Measurements from ENCODE around the gene TSPAN3. TPM values are rescaled to one million over a fixed set of nuclear protein-coding genes. Genes with fewer than 3 reads are reported as not detected.

TSPAN3 gene
- total and polyA plus RNA-seq, 4 donors = 49.3 to 82.8 (median 78.7) TPM

- 84% methylated on average over 4 of the region's 4 CpGs for WGBS
- Histone ChIP-seq H3K9ac (ENCODE audit: low read depth in 1 of 2, low read length in 2 of 2) (no peak overlapping the region), H3K9me3 (ENCODE audit: control insufficient read depth in 4 of 4, low read length in 3 of 4) (no peaks in the 10 kb centered on the region), H3K4me3 (ENCODE audit: low read depth in 1 of 3, low read length in 3 of 3) (no peak overlapping the region), H3K27me3 (ENCODE audit: control insufficient read depth in 4 of 4, insufficient read depth in 4 of 4, low read length in 3 of 4) (no peaks in the 10 kb centered on the region), H3K4me1 (ENCODE audit: control insufficient read depth in 4 of 4, insufficient read depth in 4 of 4, low read length in 3 of 4) (no peaks in the 10 kb centered on the region), H3K27ac (ENCODE audit: low read depth in 1 of 2, low read length in 2 of 2) (no peak overlapping the region), H3K36me3 (ENCODE audit: control insufficient read depth in 4 of 4, insufficient read depth in 3 of 4, low read depth in 1 of 4, low read length in 3 of 4) (no peaks in the 10 kb centered on the region)
- no peak for DNase-seq (ENCODE audit: low spot score)
- TF ChIP-seq NR2F2 (IDR thresholded peaks at IDR 0.05) = no peak
- no peak for TF ChIP-seq TAF1 (conservative IDR thresholded peaks at IDR 0.05)
- TF ChIP-seq HNF4G (IDR thresholded peaks at IDR 0.05) = no peak
- TF ChIP-seq RAD21 (IDR thresholded peaks at IDR 0.05) = no peak
- TF ChIP-seq EGR1 (IDR thresholded peaks at IDR 0.05; ENCODE audit: low read depth in 2 of 2) = no peak
- no peak for TF ChIP-seq RXRA (IDR thresholded peaks at IDR 0.05)
- no peak for TF ChIP-seq FOXA2 (IDR thresholded peaks at IDR 0.05)
- no peak for TF ChIP-seq YY1 (IDR thresholded peaks at IDR 0.05)
- TF ChIP-seq SP1 (IDR thresholded peaks at IDR 0.05) = no peak
- TF ChIP-seq JUND (IDR thresholded peaks at IDR 0.05) = no peak
- TF ChIP-seq ZBTB33 (IDR thresholded peaks at IDR 0.05) = no peak
- no peak for TF ChIP-seq REST (IDR thresholded peaks at IDR 0.05)
- TF ChIP-seq ATF3 (IDR thresholded peaks at IDR 0.05) = no peak
- no peak for TF ChIP-seq HNF4A (conservative IDR thresholded peaks at IDR 0.05)
- no peak for TF ChIP-seq MAX (IDR thresholded peaks at IDR 0.05)
- TF ChIP-seq FOXA1 (IDR thresholded peaks at IDR 0.05) = no peak
- no peak for TF ChIP-seq GABPA (IDR thresholded peaks at IDR 0.05 in 1 of 2, conservative IDR thresholded peaks at IDR 0.05 in 1 of 2)
- no peak for TF ChIP-seq CTCF (IDR thresholded peaks at IDR 0.05; ENCODE audit: low read depth, low read length, missing input control)
Measured at GRCh38 chr15:77010857-77011256, 60.1 kb downstream of the TSPAN3 start.

Measured in liver (tissue), 9 donors.